GM18517 (cell line): Measurements from ENCODE around the gene TAF1D.
"Not testable (repeated sequence)": the region's sequence is repeated elsewhere in the genome, so short reads cannot be mapped to it uniquely, and the experiment has no call there.

Experiments
- ATAC-seq: cut with Tn5 transposase; IDR thresholded peaks from one replicate; pipeline ENCODE4 v1.9.1; 2021; ENCODE audit warnings: mild to moderate bottlenecking, moderate library complexity; ENCODE audit not compliant: unreplicated experiment

Gene TAF1D

DNA sequence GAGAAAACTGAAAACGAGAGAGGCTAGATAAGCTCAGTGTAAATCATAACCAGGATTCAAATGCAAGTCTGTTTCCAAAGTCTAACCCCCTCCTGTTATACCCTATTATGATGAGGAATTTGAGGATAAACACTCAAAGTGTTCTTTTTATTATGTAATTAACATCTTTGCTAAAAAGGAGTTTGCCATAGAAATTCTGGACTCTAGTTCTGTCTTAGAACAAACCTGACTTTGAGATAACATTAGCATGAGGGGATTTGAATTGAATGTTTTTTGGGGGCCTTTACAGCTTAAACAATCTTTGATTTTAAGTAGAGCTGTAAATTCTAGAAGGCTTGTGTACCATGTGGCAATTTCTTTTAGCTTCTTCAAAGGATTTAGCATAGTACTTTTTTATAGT is 9.7 kb upstream of the TAF1D start:
- no peak for ATAC-seq

DNA sequence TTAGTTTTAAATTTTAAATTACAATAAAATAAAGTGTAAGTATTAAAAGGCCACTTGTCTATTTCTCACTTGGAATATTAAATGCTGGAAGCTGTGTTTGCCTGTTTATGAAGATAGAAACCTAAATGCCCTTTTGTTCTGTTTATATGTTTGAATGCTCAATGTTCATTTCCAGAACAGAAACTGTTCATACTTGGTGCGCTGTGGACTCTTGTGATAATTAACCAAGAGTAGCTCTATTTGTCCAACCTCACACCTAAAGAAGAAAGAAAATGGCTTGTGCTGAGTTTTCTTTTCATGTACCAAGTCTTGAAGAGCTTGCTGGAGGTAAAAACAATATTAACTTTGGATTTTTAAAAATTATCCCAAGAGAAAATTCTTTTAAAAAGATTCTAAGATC is 5.8 kb upstream of the TAF1D start:
- peak; percentile 91 for ATAC-seq

GRCh38 chr11:93746101-93746500 is 4.8 kb upstream of the TAF1D start:
- ATAC-seq, result no peak

- not testable (repeated sequence) for ATAC-seq
Measured at GRCh38 chr11:93745005-93745755, 3.9 kb upstream of the TAF1D start.

DNA sequence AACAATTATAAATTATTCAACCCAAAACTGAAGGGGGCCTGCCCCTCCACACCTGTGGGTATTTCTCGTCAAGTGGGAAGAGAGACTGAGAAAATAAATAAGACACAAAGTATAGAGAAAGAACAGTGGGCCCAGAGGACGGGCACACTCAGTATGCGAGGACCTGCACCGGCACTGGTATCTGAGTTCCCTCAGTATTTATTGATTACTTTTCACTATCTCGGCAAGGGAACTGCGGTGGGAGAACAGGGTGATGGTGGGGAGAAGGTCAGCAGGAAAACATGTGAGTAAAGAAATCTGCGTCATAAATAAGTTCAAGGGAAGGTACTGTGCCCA is 3.3 kb upstream of the TAF1D start:
- ATAC-seq, result no peak

DNA sequence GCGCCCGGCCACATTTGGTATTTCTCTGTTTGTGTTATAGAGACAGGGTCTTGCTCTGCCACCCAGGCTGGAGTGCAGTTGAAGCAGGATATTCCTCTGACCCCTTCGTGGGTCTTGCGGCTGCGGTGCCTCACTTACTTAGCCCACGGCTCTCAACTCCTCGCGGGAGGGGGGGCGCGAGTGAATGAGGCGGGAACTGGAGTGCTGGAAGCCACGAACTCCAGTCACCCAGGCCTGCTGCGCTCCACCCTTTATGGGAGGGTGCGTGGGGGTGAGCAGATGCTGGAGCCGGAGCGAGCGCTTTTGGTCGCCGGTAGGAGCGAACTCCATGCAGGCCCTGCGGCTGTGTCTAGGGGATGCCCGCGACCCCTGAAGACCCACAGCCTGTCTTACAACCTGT is 2.0 kb upstream of the TAF1D start:
- ATAC-seq, result no peak

DNA sequence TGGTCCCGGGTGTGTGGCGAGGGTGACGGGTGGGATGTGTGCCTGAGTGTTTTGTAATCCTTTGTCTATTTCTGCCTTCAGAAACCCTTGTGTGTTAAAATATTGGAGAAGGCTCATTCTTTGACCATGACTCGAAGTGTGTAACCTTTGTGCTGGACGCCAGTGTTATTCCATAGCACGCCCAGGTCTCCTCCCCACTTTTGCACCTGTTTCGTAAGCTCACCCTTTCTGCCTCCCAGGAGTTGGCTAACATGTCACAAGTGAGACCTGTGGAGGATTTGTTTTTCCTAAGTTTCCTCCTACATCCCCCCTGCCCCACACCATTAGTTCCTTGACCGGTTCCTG is 559 bp upstream of the TAF1D start:
- no peak for ATAC-seq

- peak; percentile 30 for ATAC-seq
Measured at GRCh38 chr11:93740730-93741093, 583 bp downstream of the TAF1D start.

DNA sequence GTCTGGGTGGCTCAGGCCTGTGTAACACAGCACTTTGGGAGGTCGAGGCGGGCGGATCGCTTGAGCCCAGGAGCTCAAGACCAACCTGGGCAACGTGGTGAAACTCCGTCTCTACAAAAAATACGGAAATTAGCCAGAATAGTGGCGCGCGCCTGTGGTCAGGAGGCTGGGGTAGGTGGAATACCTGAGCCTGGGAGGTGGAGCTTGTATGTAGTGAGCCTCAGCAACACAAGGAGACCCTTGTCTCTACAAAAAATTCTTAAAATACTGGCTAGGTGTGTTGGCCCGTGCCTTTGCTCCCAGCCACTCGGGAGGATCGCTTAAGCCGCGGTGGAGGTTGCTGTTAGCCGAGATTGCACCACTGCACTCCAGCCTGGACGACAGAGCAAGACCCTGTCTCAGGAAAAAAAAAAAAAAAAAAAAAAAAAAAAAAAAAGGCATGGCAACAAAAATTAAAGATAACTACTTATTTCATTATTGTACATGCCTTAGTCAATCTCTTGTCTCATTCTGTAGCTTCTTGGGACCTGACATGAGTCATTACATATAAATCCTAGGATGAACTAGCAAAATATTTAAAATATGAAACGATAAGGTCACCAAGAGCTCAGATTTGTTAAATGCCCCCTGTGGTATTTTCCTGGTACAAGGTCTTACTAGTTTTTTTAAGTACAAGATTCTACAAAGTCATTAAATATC is 1.1 kb downstream of the TAF1D start:
- ATAC-seq, result no peak

- ATAC-seq, result no peak
Measured at GRCh38 chr11:93738647-93739081, 2.6 kb downstream of the TAF1D start.

DNA sequence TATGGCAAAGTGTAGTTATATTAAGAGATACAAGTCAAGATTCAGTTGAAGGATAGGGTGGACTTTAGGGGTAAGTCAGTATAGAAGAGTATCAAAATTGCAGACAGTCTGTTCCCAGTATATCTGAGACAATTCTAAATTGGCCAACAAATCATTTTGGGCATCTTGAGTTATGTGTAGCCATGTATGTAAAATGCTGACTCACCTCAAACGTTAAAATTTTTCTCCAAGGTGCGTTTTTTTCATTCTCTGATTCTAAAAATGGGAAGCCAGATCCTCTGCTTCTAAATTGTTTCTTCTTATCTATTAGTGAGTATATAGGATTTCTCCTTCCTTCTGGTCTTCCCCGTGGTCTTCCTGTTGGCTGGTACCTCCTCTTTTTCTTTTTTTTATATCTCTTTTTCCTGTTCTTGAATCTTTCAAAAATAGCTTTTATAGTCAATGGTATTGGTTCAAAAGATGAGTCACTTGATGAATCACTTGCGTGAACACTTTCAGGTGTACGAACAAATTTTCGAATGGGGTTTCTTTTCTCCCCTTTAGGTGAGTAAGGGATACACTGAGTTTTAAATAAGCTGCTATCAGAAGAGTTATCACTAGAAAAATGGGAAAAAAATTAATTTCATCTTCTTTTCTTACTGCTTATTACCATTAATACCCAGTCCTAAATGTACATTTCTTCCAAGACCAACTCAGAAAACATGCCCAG is 3.2 kb downstream of the TAF1D start:
- no peak for ATAC-seq

GRCh38 chr11:93736129-93736528 is 5.2 kb downstream of the TAF1D start:
- no peak for ATAC-seq

GRCh38 chr11:93735627-93736026 is 5.7 kb downstream of the TAF1D start:
- ATAC-seq, result no peak

- ATAC-seq, result no peak
Measured at GRCh38 chr11:93734427-93735222, 6.7 kb downstream of the TAF1D start.

GRCh38 chr11:93733474-93733873 is 7.8 kb downstream of the TAF1D start:
- no peak for ATAC-seq

- no peak for ATAC-seq
Measured at GRCh38 chr11:93732237-93732892, 8.9 kb downstream of the TAF1D start.

DNA sequence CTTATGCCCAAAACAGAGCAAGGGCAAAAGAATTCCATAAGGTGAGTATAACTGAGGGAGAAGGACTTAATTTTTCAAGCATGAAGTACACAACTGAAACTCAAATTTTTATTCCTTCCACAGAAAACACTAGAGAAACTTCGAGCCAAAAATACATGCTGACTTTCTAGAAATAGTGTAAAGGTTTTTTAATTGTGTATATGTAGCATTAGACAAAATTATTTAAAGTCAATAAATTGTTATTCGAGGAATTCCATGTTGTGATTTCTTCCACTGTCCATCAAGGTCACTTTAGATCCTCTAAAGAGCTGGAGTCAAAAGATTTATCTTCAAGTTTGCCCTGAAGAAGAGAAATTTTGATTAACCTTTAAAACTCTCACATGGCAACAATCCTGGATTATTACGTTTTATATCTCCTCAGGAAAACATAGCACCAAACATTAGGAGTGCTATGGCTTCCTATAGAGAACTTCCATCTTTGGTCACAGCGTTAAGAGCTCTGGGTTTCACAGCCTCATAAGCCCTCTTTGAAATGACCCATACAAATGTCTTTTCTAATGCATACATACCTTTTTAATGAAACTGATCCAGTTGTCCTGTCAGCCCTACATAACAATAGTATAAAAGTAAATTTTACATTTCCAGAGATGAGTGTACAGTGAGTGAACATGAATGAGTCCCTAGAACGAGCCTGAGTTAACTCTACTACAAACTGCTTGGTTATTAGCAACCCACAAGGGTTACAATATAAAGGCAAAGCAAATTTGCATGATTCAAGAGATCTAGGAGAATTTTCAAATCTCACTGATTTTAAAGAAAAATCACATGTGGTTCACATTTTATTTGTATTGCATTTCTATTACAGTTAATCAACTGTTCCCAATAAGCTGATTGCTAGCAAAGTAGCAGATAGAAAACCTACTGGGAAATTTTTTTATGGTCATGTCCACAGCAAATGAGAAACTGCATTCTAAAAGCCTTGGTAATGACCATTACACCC is 10.9 kb downstream of the TAF1D start:
- no peak for ATAC-seq

- ATAC-seq, result no peak
Measured at GRCh38 chr11:93729129-93729616, 12.1 kb downstream of the TAF1D start.

DNA sequence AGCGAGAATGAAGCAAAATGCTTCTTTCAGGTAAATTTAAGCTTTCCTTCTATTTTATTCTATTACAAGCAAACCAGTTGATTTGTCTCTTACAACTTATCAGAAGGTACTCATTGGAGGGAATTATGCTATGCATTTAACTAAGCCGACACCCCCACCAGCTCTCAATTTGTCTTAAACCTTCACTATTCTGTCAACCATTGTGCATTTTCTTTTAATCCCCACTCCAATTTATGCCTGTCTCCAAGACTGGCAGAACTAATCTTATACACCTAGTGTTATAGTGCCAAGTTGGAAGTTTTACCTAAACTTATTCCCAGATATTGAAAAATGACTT is 12.5 kb downstream of the TAF1D start:
- no peak for ATAC-seq
